ENCODE measurements around the gene CDH23.

Gene CDH23

GRCh38 chr10:71696628-71697326 is 300.1 kb downstream of the CDH23 start:
- peak in 1 of 2 experiments; percentile 28 for DNase-seq

- no peak for DNase-seq
Observed at GRCh38 chr10:71697938-71698709, 301.4 kb downstream of the CDH23 start.

GRCh38 chr10:71698737-71699136 is 302.0 kb downstream of the CDH23 start:
- DNase-seq: no peak

GRCh38 chr10:71700731-71701368 is 304.1 kb downstream of the CDH23 start:
- DNase-seq: no peak

- DNase-seq: no peak
Observed at GRCh38 chr10:71701496-71702132, 304.9 kb downstream of the CDH23 start.

- no peak for DNase-seq
Observed at GRCh38 chr10:71703577-71703976, 306.9 kb downstream of the CDH23 start.

- DNase-seq: no peak
Observed at GRCh38 chr10:71704816-71705215, 308.1 kb downstream of the CDH23 start.

- DNase-seq: no peak
Observed at GRCh38 chr10:71705582-71705981, 308.9 kb downstream of the CDH23 start.

- DNase-seq: no peak
Observed at GRCh38 chr10:71706216-71707121, 309.7 kb downstream of the CDH23 start.

- no peak for DNase-seq
Observed at GRCh38 chr10:71707240-71707789, 310.6 kb downstream of the CDH23 start.

GRCh38 chr10:71708301-71708703 is 311.6 kb downstream of the CDH23 start:
- DNase-seq: peak in 1 of 2 experiments; percentile 2

- no peak for DNase-seq
Observed at GRCh38 chr10:71708897-71709882, 312.5 kb downstream of the CDH23 start.

GRCh38 chr10:71710519-71710918 is 313.8 kb downstream of the CDH23 start:
- no peak for DNase-seq

GRCh38 chr10:71711052-71711623 is 314.4 kb downstream of the CDH23 start:
- no peak for DNase-seq

- no peak for DNase-seq
Observed at GRCh38 chr10:71712170-71712569, 315.4 kb downstream of the CDH23 start.

GRCh38 chr10:71712572-71713134 is 315.9 kb downstream of the CDH23 start:
- DNase-seq: no peak

GRCh38 chr10:71713135-71714030 is 316.7 kb downstream of the CDH23 start:
- DNase-seq: no peak

GRCh38 chr10:71714031-71714410 is 317.3 kb downstream of the CDH23 start:
- DNase-seq: no peak

- DNase-seq: no peak
Observed at GRCh38 chr10:71714592-71714991, 317.9 kb downstream of the CDH23 start.
